Upper lobe of left lung (tissue), 4 donors: Measurements from ENCODE around the gene BMP7.

Source experiments
- EP300 ChIP-seq, 4 donors: sonication (generic); formaldehyde crosslinking; IDR thresholded peaks; one replicate each; pipeline ENCODE4 v1.5.1; 2017; ENCODE audit warnings: antibody characterized with exemption in 4 of 4, control low read depth in 2 of 4
- POLR2A ChIP-seq, 4 donors: fragments of 450-650 bp; IDR thresholded peaks; one replicate each; pipeline ENCODE4 v1.5.1; 2016 to 2017; ENCODE audit warnings: antibody characterized with exemption in 4 of 4, mild to moderate bottlenecking in 2 of 4
- POLR2AphosphoS5 ChIP-seq, 2 donors: sonication (generic); formaldehyde crosslinking; IDR thresholded peaks; one replicate each; pipeline ENCODE4 v1.5.1; 2017; ENCODE audit warnings: antibody characterized with exemption in 2 of 2
- TF ChIP-seq, protein P1 (sequence below), 6 experiments: fragments of 450-650 bp in 4 of 6; fragments of 200-600 bp in 2 of 6; sonication (generic) in 2 of 6; IDR thresholded peaks; one replicate each; pipeline ENCODE4 v1.5.1; 2016 to 2019; ENCODE audit warnings: antibody characterized with exemption in 6 of 6

DNA sequence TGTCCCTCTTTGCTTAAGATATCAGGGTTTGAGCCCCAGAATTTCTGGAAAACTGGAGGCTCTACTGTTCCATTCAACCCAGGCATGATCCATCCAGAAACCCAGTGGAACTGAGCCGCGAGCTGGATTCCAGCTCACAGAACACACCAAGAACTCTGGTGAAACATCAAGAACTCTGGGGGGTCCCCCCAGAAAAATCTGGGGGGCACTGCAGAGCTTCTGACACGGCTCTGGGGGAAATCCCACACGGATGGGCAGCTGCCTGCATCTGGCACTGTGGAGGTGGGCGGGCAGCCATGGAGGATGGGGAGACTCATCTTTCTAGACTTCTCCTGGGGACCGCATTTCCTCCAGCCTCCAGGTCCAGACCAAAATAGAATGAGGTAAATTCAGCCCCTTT lies 51.0 kb downstream of the BMP7 start:
- TF ChIP-seq POLR2AphosphoS5 (IDR thresholded peaks at IDR 0.05) (no peak), POLR2A (IDR thresholded peaks at IDR 0.05) (no peak), EP300 (IDR thresholded peaks at IDR 0.05) (no peak)
- TF ChIP-seq, protein P1, sequence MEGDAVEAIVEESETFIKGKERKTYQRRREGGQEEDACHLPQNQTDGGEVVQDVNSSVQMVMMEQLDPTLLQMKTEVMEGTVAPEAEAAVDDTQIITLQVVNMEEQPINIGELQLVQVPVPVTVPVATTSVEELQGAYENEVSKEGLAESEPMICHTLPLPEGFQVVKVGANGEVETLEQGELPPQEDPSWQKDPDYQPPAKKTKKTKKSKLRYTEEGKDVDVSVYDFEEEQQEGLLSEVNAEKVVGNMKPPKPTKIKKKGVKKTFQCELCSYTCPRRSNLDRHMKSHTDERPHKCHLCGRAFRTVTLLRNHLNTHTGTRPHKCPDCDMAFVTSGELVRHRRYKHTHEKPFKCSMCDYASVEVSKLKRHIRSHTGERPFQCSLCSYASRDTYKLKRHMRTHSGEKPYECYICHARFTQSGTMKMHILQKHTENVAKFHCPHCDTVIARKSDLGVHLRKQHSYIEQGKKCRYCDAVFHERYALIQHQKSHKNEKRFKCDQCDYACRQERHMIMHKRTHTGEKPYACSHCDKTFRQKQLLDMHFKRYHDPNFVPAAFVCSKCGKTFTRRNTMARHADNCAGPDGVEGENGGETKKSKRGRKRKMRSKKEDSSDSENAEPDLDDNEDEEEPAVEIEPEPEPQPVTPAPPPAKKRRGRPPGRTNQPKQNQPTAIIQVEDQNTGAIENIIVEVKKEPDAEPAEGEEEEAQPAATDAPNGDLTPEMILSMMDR (IDR thresholded peaks at IDR 0.05): no peak
